Activated CD4-positive, alpha-beta T cell treated with anti-CD3 and anti-CD28 coated beads, Interleukin-2, amount 50 U/mL, for 4 hours (primary cell): ENCODE data around the gene MGAT5B.

Experiments used
- DNase-seq, 2 experiments: peaks; one replicate each; pipeline ENCODE4 v3.0.0-alpha.2; 2020

Gene MGAT5B

DNA sequence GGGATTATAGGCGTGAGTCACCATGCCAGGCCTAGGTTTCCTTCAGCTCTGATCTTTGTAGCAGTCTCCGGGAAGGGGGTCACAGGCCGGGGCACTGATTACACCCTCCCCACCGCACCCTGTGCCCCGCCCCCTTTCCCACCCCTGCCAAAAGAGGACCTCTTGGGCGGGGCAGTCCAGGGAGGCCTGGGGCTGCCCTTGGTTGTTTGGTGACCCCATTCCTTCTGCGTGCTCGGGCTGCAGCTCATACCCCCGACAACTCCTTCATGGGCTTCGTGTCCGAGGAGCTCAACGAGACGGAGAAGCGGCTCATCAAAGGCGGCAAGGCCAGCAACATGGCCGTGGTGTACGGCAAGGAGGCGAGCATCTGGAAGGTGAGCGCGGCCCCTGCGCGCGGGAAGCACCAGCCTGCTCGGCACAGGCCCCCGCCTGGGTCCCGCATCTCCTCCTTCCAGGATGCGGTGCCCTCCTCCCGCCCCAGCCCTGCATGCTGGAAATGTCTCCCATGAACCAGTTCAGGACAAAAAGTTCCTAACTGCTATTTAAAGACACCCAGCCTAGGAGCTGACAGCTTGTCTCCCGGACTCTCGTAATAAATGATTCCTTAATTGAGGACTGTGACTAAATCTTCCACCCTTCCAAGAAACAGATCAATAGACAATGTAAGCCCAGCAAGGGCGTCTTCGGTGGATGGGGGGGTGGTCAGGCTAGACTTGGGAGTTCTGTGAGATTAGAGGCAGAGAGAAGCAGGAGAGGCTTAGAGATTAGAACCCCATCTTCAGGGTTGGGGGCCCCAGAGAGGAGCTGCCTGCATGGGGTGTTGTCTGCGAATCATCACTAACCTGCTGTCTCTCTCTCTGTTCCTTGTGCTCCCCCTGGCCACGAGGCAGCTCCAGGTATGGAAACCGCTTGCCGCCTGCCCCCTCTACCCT, 64.5 kb downstream of the MGAT5B start:
- DNase-seq = no peak

- no peak for DNase-seq
Measured at GRCh38 chr17:76934561-76935320, 66.5 kb downstream of the MGAT5B start.

GRCh38 chr17:76935331-76935730, 67.1 kb downstream of the MGAT5B start:
- no peak for DNase-seq

GRCh38 chr17:76937238-76937637, 69.0 kb downstream of the MGAT5B start:
- DNase-seq = no peak

DNA sequence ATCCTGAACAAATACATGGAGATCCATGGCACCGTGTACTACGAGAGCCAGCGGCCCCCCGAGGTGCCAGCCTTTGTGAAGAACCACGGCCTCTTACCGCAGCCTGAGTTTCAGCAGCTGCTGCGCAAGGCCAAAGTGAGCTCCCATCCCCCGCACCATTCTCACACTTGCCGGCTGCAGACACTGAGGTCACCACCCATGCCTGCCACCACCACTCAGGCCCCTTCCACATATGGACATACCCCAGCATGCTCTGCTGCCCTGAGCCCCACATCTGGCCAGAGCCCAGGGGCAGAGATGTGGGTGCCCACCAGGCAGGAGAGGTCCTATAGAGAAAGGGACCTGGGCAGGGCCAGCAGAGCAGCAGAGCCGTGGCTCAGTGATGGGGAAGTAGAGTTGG, 69.8 kb downstream of the MGAT5B start:
- DNase-seq = no peak

GRCh38 chr17:76940295-76940694, 72.1 kb downstream of the MGAT5B start:
- DNase-seq = no peak

DNA sequence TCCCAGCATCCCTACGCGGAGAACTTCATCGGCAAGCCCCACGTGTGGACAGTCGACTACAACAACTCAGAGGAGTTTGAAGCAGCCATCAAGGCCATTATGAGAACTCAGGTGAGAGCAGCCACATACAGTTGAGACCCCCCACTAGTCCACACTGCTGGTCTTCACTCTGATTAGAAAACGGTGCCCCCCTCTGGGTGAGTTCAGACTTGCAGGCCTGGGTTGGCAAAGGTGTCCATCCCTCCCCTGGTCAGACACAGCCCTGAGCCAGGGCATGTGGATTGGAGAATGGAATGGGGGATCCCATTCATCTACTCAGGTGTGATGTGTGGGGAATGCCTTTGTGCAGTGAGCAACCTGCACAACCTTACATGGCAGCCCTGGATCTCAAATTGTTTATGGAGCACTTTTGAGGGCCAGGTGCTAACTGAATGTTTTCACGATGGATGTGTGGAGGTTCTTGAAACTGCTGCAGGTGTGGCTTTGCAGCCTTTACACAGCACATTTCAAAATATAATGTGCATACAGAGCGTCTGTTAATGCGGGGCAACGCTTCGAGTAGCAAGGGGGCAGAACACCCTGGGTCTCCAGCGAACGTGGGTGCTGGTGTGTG, 72.6 kb downstream of the MGAT5B start:
- no peak for DNase-seq

- DNase-seq = no peak
Measured at GRCh38 chr17:76943202-76943601, 75.0 kb downstream of the MGAT5B start.

GRCh38 chr17:76943781-76944213, 75.6 kb downstream of the MGAT5B start:
- no peak for DNase-seq

GRCh38 chr17:76944477-76944876, 76.3 kb downstream of the MGAT5B start:
- DNase-seq = no peak

DNA sequence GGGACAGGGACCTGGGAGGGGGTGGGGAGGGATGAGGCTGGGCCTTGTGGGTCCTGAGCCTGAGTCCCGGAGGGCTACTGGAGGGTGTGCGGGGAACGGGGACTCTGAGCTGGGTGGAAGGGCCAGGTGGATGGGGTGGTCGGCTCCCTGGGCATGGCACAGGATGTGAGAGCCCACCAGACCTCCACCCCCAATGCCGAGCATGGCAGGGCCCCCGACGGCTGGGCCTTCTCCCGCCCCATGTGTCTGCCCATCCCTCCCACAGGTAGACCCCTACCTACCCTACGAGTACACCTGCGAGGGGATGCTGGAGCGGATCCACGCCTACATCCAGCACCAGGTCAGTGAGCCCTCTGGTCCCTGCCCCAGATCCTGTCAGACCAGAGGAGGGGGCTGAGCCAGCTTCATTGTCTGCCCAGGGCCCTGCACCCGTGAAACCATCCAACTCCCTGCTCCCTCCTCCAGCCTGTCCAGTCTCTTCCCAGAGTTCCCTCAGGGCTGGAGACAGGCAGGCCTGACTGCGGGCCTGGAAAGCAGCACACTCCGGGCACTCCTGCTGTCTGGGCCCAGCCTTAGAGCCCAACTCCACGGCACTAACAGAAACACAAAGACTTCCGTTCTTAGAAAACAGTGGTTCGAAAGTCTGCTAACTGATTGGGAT, 78.0 kb downstream of the MGAT5B start:
- no peak for DNase-seq

GRCh38 chr17:76946772-76947135, 78.5 kb downstream of the MGAT5B start:
- no peak for DNase-seq

DNA sequence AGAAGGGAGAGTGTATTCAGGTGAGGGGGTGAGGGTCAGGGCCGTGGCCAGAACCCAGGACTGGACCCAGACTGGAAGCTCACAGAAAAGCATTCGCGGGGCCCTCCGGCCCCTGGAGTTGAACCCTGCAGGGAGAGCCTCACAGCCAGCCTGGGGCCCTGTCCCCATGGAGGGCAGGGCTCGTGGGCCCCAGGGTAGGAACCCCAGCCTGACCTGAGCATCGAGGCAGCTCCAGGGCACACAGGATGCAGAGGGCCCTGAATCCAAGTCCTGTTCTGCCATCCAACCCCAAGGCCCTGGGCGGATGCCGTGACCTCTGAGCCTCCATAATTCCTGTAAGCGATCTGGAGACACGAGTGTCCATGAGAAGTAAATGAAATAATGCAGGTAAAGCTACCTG, 79.1 kb downstream of the MGAT5B start:
- no peak for DNase-seq

- no peak for DNase-seq
Measured at GRCh38 chr17:76947771-76948170, 79.6 kb downstream of the MGAT5B start.

- no peak for DNase-seq
Measured at GRCh38 chr17:76948301-76948700, 80.1 kb downstream of the MGAT5B start.

- no peak for DNase-seq
Measured at GRCh38 chr17:76948726-76949342, 80.6 kb downstream of the MGAT5B start.

- DNase-seq = no peak
Measured at GRCh38 chr17:76949913-76950695, 81.9 kb downstream of the MGAT5B start.

GRCh38 chr17:76951375-76951905, 83.2 kb downstream of the MGAT5B start:
- no peak for DNase-seq

DNA sequence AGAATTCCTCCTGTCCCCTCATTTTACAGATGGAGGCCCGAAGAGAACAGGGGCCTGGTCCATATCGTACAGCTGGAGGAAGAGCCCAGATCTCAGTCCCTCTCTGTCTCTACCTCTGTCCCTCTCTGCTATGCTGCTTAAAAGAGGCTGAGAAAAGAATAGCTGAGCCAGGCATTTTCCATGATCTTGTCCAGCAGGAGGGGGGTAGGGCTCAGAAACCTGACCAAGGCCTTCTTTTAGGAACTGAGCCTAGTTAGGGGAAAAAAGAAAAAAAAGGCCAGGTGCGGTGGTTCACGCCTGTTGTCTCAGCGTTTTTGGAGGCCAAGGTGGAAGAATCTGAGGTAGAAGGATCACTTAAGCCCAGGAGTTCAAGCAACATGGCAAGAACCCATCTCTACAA, 84.2 kb downstream of the MGAT5B start:
- DNase-seq = no peak

GRCh38 chr17:76953066-76953465, 84.9 kb downstream of the MGAT5B start:
- DNase-seq = no peak

- DNase-seq = no peak
Measured at GRCh38 chr17:76953946-76954345, 85.7 kb downstream of the MGAT5B start.

DNA sequence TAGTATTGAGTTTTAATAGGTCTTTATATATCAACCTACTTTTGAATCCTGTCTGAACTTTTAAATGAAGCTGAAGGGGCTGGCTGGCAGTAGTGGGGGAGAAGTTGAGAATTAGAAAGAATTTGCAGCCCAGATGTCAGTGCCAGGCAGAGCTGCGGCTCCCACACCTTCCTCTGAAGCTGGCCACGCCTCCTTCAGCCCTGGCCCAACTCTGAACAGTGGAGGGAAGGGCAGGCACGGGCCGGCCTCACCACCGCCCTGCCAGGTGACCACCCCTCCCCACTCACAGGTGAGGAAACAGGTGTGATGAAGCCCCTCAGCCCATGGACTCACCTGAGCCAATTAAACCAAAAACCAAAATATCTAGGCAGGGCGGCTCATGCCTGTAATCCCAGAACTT, 87.0 kb downstream of the MGAT5B start:
- no peak for DNase-seq
